HG03565 (cell line): ENCODE measurements around the gene VIPR2.
"Not testable (repeated sequence)": the region's sequence is repeated elsewhere in the genome, so short reads cannot be mapped to it uniquely, and the experiment has no call there.

Experiments used
- ATAC-seq: cut with Tn5 transposase; IDR thresholded peaks from one replicate; pipeline ENCODE4 v1.9.1; 2021; ENCODE audit warnings: mild to moderate bottlenecking, moderate library complexity; ENCODE audit not compliant: unreplicated experiment

Gene VIPR2, protein sequence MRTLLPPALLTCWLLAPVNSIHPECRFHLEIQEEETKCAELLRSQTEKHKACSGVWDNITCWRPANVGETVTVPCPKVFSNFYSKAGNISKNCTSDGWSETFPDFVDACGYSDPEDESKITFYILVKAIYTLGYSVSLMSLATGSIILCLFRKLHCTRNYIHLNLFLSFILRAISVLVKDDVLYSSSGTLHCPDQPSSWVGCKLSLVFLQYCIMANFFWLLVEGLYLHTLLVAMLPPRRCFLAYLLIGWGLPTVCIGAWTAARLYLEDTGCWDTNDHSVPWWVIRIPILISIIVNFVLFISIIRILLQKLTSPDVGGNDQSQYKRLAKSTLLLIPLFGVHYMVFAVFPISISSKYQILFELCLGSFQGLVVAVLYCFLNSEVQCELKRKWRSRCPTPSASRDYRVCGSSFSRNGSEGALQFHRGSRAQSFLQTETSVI

DNA sequence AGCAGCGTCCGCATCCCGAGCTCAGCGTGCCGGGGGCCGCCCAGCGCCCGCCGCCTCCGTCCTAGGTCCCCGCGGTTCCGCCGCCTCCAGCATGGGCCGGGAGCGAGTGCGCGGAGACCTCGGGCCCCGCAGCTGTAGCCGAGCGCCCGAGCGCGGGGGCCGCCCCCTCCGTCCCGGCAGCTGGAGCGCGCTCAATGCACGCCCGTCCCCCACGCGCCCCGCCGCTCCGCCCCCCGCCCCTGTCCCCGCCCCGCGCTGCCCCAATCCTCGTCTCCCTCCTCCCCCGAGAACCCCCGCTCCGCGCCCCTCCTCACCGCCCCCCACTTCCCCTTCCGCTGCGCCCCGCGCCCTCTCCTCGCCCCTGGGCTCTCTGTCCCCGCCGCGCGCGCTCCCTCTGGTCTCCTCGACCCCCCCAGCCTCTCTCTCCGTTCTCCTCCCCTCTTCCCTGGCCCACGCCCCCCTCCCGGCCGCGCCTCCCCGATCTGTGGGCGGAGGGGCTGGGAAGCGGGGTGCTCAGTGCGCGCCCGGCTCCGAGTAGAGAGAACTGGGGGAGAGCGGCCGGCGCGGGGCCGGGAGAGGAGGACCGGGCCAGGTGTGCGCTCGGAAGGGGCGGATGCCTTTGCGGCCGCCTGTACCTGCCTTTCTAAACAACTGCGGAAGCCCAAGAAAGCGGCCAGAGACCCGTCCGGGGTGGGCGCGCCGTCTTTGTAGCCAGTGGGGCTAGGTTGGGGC, at the start of gene VIPR2:
Gene VIPR2 (minus strand): TSS at position 110 of the 732 bp plus-strand sequence. CDS start 96 bp downstream, at position 14.
- no peak for ATAC-seq

GRCh38 chr7:159193543-159194090, 49.0 kb upstream of the VIPR2 start:
- no peak for ATAC-seq

- ATAC-seq = no peak
These were observed 48.2 kb upstream of the VIPR2 start for GRCh38 chr7:159192725-159193453.

DNA sequence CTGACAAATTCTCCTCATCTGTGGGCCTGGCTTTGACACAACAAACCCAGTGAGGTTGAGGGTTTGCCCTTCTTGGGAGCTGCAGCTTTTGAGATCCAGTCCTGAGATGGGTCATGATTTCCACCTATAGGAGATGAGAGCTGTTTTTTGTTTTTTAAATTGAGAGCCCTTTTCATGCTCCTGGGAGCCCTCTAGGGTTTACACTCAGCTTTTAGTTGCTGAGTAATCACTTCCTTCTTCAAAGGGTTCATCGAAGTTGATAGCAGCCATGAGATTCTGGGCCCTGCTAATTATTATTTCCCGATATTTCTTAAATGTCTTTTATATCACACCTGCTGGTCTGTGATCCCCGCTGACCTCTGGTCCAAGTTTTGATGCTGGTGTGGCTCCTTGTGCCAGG, 47.3 kb upstream of the VIPR2 start:
- ATAC-seq = no peak

- no peak for ATAC-seq
These were observed 46.6 kb upstream of the VIPR2 start for GRCh38 chr7:159191236-159191635.

GRCh38 chr7:159188011-159188410, 43.3 kb upstream of the VIPR2 start:
- ATAC-seq = no peak

DNA sequence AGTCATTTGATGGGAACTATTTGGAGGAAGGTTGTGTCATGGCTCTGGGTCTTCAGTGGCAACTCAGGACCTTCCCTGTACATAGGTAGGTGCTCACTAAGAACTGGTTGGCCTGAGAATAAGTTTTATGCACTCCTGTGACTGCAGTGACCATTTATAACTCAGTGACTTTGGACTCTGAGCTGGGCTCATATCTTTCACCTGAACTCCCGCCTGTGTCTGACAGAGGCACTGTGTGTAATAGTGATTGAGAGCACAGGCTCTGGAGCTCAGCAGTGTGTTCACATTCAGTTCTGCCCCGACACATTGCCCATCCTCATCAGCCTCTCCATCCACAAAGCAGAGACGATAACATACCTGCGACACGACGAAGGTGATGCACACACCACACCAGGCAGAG, 34.6 kb upstream of the VIPR2 start:
- ATAC-seq = no peak

GRCh38 chr7:159177284-159177953, 32.8 kb upstream of the VIPR2 start:
- no peak for ATAC-seq

GRCh38 chr7:159175792-159176191, 31.1 kb upstream of the VIPR2 start:
- ATAC-seq = no peak

GRCh38 chr7:159175100-159175499, 30.4 kb upstream of the VIPR2 start:
- not testable (repeated sequence) for ATAC-seq

DNA sequence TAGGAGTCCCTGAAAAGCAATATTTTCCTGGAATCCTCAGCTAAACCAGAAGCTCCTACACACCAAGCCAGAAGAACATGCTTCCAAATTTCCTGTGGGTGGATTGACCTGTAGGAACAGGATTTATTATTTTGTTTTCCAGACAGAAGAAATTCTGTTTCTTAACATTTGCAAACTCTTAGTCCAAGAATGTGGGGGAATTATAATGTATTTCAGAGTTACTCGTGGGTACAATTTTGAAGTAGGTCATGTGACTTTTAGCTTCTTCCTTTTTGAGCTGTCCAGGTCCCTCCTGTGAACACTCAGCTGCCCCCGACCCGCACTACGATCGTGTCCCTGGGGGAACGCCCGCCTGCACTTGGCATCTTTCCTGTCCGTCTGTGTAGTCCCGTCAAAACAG, 27.7 kb upstream of the VIPR2 start:
- ATAC-seq = no peak

GRCh38 chr7:159169391-159169790, 24.7 kb upstream of the VIPR2 start:
- no peak for ATAC-seq

GRCh38 chr7:159167139-159167538, 22.5 kb upstream of the VIPR2 start:
- no peak for ATAC-seq

GRCh38 chr7:159166530-159166929, 21.9 kb upstream of the VIPR2 start:
- no peak for ATAC-seq

- ATAC-seq = no peak
These were observed 20.7 kb upstream of the VIPR2 start for GRCh38 chr7:159165352-159165751.

DNA sequence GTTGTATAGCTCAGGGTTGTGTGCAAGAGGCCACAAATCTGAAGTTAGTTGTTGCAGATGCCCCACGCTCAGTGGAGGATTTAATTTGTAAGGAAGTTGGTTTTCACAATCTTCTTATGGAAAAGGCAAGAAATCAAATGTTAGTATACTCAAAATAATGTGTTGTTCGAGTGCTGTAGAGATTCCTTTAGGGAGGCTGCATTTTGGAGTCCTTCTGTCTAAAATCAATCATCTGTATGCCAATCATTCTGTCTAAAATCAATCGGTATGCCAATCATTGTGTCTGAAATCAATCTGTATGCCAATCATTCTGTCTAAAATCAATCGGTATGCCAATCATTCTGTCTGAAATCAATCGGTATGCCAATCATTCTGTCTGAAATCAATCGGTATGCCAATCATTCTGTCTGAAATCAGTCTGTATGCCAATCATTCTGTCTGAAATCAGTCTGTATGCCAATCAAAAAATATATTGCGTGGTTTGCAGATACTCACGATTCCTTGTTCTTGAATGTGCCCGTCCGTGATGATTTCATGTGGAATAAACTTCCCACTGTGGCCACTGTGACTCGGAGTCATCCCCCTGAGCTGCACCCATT, 19.1 kb upstream of the VIPR2 start:
- not testable (repeated sequence) for ATAC-seq

GRCh38 chr7:159162050-159162626, 17.5 kb upstream of the VIPR2 start:
- not testable (repeated sequence) for ATAC-seq

DNA sequence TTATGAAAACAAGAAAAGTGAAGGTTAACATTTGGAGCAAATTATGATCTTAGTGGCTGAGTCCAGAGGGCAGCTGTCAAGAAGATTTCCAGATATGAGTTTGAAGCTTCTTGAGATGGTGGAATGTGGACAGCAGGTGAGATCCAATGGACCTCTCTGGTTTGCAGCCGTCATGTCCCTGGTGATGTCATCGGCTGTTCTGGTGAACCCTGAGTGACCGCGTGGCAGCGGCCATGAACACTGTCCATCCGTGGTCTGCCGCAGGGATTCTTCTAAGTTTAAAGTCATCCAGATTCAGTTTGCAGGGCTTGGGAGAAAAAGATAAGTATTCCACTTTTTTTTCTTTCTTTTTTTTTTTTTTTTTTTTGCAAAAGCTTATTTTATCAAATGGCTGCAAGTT, 15.8 kb upstream of the VIPR2 start:
- no peak for ATAC-seq

- no peak for ATAC-seq
These were observed 15.1 kb upstream of the VIPR2 start for GRCh38 chr7:159159731-159160130.

- no peak for ATAC-seq
These were observed 14.3 kb upstream of the VIPR2 start for GRCh38 chr7:159158888-159159405.
